HG03558 (cell line): ENCODE results near the gene TRPM6.

Experiments
- ATAC-seq: cut with Tn5 transposase; IDR thresholded peaks from one replicate; pipeline ENCODE4 v1.9.1; 2021; ENCODE audit warnings: moderate number of reproducible peaks; ENCODE audit not compliant: unreplicated experiment; ENCODE audit errors: extremely low read depth

The TRPM6 gene

DNA sequence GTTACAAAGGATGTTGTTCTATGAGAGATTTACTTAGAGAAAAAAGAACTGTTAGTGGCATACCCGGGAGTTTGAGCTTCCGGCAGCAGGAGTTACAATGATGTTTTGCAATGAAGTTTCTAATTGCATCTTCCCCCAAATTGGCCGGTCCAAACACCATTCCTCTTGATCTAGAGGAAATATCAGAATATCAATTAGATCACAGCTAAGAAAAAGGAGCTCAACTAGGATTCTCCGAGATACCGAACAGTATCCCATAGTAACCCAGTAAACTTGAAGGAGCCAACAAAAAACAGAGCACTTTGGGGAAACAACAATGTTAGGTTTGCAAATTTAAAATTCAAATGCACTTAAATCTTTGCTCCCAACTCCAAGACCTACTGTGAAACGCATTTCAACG lies 159.5 kb downstream of the TRPM6 start:
- ATAC-seq, result no peak

GRCh38 chr9:74726581-74726980 lies 161.1 kb downstream of the TRPM6 start:
- no peak for ATAC-seq

DNA sequence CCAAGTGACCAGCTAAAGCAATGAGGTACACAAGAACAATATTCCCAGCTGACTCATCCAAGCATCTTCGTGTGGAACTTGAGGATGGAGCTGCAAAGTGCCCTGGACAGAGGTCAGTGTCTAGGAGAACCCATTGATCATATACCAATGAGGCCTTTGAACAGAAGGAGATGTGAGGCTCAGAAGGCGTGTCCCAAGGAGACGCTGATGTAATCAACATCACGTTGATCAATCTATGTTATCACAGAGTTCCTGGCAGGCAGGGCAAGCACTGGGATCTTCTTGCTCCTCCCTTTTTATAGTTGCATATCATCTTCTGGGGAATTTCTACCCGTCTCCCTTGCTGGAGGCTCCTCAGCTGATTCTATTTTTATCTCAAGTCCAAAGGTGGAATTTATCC lies 163.4 kb downstream of the TRPM6 start:
- no peak for ATAC-seq

- ATAC-seq, result no peak
Observed at GRCh38 chr9:74721696-74722660, 165.7 kb downstream of the TRPM6 start.

DNA sequence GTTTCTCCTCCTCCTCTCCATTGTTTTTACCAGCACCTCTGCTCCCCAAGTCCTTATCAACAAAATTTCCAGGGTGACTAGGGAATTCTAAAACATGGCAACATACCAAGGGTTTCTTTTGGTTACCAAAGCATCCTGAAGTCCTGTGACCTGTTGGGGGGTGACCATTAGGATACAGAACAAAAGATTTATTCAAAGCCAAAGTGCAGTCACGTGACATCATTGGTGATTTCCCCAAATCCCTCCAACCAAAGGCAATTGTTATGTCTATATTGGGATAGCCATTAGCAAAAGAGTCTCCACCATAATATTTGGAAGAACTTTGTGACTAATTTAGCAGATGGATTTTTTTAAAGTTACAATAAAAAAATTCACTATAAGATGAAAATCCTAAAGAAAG lies 168.4 kb downstream of the TRPM6 start:
- ATAC-seq, result no peak

- no peak for ATAC-seq
Observed at GRCh38 chr9:74718709-74719108, 169.0 kb downstream of the TRPM6 start.

GRCh38 chr9:74711341-74711740 lies 176.4 kb downstream of the TRPM6 start:
- no peak for ATAC-seq

- ATAC-seq, result no peak
Observed at GRCh38 chr9:74697535-74697934, 190.2 kb downstream of the TRPM6 start.

GRCh38 chr9:74696520-74696919 lies 191.2 kb downstream of the TRPM6 start:
- no peak for ATAC-seq

- no peak for ATAC-seq
Observed at GRCh38 chr9:74691058-74691457, 196.7 kb downstream of the TRPM6 start.

DNA sequence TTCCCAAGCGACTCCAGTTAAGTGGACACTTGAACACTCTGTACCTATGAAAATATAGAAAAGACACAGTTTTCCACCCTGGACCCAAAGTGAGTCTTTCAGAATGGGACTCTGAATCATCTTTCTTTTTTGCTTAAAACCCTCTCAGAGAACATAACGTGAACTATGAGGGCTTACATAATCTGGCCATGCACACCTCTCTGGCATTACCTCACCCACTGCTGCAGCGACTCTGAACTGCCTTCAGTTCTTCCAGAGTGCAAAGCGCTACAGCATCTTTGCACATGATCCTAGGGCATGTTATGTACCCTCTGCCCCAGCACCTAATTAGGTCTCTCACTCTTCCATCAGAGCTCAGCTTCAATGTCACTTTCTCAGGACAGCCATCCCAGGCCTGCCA lies 204.4 kb downstream of the TRPM6 start:
- no peak for ATAC-seq

GRCh38 chr9:74681906-74682305 lies 205.8 kb downstream of the TRPM6 start:
- no peak for ATAC-seq

- ATAC-seq, result no peak
Observed at GRCh38 chr9:74674077-74674476, 213.6 kb downstream of the TRPM6 start.
